ENCODE data around the gene NME3. TPM values are rescaled to one million over a fixed set of nuclear protein-coding genes. Genes with fewer than 3 reads are reported as not detected.

The NME3 gene
- total and polyA plus RNA-seq, 2 of the 13 experiments (the other 11 are each of a cell fraction or from before 2014, with no cell fraction given) = 10.4 to 15.9 TPM

- TF ChIP-seq ZNF562 (CRISPR knock-in tag; IDR thresholded peaks at IDR 0.05; ENCODE audit: borderline replicate concordance) (no peak), POGZ (CRISPR knock-in tag; IDR thresholded peaks at IDR 0.05) (no peak), ZNF451 (CRISPR knock-in tag; IDR thresholded peaks at IDR 0.05) (no peak), HBP1 (CRISPR knock-in tag; IDR thresholded peaks at IDR 0.05; ENCODE audit: low read depth) (no peak), TFDP1 (CRISPR knock-in tag; IDR thresholded peaks at IDR 0.05; ENCODE audit: borderline replicate concordance) (no peak), ZFP36L1 (CRISPR knock-in tag; IDR thresholded peaks at IDR 0.05) (no peak), POLR2G (IDR thresholded peaks at IDR 0.05; ENCODE audit: low read depth, low read length) (no peak), HCFC1 (IDR thresholded peaks at IDR 0.05; ENCODE audit: low read depth, low read length) (no peak), HIVEP1 (CRISPR knock-in tag; IDR thresholded peaks at IDR 0.05) (no peak), BATF2 (CRISPR knock-in tag; IDR thresholded peaks at IDR 0.05) (no peak), MYC (CRISPR knock-in tag; IDR thresholded peaks at IDR 0.05; ENCODE audit: borderline replicate concordance) (no peak), ZIK1 (CRISPR knock-in tag; IDR thresholded peaks at IDR 0.05; ENCODE audit: borderline replicate concordance, low read depth) (no peak), ZNF331 (CRISPR knock-in tag; IDR thresholded peaks at IDR 0.05) (no peak), TBX2 (CRISPR knock-in tag; IDR thresholded peaks at IDR 0.05; ENCODE audit: borderline replicate concordance) (no peak; the same call in 1 of the 2 replicates), BORCS8-MEF2B (CRISPR knock-in tag; IDR thresholded peaks at IDR 0.05) (no peak), PHF20 (CRISPR knock-in tag; IDR thresholded peaks at IDR 0.05) (no peak)
- TF ChIP-seq, protein P1, sequence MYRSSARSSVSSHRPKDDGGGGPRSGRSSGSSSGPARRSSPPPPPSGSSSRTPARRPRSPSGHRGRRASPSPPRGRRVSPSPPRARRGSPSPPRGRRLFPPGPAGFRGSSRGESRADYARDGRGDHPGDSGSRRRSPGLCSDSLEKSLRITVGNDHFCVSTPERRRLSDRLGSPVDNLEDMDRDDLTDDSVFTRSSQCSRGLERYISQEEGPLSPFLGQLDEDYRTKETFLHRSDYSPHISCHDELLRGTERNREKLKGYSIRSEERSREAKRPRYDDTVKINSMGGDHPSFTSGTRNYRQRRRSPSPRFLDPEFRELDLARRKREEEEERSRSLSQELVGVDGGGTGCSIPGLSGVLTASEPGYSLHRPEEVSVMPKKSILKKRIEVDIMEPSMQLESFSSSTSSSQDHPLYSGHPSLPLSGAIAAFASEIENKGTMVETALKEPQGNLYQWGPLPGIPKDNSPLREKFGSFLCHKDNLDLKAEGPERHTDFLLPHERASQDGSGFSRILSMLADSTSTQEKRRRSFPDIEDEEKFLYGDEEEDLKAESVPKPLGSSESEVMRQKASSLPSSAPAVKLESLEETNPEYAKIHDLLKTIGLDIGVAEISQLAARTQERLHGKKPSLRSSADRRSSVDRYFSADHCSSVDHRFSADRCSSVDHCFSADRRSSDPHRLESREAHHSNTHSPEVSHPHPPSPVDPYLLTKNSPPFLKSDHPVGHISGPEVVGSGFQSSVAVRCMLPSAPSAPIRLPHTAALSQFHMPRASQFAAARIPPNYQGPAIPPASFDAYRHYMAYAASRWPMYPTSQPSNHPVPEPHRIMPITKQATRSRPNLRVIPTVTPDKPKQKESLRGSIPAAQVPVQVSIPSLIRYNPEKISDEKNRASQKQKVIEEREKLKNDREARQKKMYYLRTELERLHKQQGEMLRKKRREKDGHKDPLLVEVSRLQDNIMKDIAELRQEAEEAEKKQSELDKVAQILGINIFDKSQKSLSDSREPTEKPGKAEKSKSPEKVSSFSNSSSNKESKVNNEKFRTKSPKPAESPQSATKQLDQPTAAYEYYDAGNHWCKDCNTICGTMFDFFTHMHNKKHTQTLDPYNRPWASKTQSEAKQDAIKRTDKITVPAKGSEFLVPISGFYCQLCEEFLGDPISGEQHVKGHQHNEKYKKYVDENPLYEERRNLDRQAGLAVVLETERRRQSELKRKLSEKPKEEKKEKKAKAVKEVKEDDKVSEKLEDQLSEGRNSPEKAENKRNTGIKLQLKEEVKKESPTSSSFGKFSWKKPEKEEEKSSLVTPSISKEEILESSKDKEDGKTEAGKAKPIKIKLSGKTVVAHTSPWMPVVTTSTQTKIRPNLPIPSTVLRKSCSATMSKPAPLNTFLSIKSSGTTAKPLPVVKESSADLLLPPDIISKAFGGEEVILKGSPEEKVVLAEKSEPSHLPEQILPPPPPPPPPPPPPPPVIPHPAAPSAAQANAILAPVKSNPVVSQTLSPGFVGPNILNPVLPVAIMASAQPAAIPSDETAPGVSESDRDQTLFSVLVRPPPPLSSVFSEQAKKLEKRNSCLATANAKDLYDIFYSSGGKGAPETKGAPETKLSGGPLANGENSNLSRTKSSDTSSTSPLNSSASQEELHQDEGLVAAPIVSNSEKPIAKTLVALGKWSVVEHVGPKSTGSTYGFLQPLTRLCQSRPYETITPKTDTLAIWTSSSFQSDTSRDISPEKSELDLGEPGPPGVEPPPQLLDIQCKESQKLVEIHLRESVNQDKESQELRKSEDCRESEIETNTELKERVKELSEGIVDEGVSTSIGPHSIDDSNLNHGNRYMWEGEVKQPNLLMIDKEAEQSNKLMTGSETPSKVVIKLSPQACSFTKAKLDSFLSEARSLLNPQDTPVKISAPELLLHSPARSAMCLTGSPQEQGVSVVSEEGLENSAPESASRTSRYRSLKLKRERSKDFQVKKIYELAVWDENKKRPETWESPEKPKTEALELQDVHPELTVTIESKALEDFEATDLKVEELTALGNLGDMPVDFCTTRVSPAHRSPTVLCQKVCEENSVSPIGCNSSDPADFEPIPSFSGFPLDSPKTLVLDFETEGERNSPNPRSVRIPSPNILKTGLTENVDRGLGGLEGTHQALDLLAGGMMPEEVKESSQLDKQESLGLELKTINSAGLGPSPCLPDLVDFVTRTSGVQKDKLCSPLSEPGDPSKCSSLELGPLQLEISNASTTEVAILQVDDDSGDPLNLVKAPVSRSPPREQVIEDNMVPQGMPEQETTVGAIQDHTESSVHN (CRISPR knock-in tag; IDR thresholded peaks at IDR 0.05) = no peak
- TF ChIP-seq, protein P2, sequence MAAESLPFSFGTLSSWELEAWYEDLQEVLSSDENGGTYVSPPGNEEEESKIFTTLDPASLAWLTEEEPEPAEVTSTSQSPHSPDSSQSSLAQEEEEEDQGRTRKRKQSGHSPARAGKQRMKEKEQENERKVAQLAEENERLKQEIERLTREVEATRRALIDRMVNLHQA (CRISPR knock-in tag; IDR thresholded peaks at IDR 0.05) = no peak
These were observed 23.7 kb upstream of the NME3 start (continued) for GRCh38 chr16:1794908-1795666.

Data from HepG2 (cell line).